HG02623 (cell line): ENCODE results near the gene HTR1B.

Experiments
- ATAC-seq: cut with Tn5 transposase; IDR thresholded peaks from one replicate; pipeline ENCODE4 v1.9.1; 2021; ENCODE audit warnings: moderate library complexity; ENCODE audit not compliant: unreplicated experiment

Gene HTR1B, protein sequence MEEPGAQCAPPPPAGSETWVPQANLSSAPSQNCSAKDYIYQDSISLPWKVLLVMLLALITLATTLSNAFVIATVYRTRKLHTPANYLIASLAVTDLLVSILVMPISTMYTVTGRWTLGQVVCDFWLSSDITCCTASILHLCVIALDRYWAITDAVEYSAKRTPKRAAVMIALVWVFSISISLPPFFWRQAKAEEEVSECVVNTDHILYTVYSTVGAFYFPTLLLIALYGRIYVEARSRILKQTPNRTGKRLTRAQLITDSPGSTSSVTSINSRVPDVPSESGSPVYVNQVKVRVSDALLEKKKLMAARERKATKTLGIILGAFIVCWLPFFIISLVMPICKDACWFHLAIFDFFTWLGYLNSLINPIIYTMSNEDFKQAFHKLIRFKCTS

DNA sequence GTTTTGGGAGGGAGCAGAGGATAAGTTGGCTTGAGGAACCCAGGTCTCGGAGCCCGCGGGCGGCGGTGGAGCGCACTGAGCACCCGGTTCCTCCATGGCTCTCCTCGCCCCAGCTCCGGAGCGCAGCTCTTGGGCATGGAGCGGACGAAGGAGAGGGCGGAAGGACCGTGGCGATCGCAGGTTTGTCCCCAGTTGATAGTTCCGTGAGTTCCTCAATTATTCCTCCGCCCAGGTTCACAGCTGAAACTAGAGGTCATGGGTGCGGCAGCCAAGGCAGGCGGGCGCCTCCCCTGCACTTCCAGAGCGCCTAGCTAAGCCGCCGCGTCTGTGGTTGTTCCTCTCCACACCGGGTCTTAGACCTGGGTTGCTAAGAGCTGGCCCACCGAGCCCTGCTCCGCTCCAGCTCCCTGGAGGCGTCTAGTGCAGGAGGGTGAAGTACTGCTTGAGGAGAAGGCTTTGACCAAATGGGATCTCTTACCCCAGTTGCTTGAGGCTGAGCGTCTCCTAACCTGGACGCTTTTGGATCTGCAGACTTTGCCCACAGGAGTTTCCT lies at the start of gene HTR1B:
Gene HTR1B (minus strand): TSS at position 184 of the 553 bp plus-strand sequence. CDS start 88 bp downstream, at position 96.
- ATAC-seq = no peak

DNA sequence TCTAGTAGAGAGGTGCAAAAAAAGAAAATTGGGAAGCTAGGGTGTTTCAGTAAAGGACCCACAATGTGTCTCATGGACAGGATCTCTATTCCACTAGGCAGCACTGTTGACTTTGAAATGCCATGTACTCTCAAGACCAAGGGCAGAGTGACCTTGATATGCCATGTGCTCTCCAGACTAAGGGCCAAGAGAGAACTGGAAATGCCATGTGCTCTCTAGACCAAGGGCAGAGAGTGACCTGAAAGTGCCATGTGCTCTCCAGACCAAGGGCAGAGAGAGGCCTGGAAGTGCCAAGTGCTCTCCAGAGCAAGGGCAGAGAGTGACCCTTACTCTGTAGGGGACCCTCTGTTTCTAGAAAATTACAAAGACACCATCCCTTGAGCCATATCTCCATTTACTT lies 49.3 kb upstream of the HTR1B start:
- ATAC-seq = no peak

GRCh38 chr6:77511860-77512259 lies 48.6 kb upstream of the HTR1B start:
- ATAC-seq = no peak

DNA sequence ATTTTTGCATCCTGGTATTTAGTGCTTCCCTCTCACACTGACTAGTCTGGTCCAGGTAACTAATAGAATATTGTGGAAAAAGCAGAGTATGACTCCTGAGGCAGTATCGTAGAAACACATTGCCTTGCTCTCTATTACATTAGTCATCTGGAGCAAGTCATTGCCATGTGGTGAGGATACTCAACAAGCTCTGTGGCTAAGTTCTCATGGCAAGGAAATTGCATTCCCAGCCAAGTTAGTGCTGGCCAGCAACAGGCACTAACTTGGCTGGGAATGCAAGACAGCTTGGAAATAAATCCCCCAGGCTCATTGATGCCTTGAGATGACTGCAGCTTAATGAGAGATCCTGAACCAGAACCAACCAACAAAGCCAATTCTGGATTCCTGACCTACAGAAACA lies 39.7 kb upstream of the HTR1B start:
- no peak for ATAC-seq

DNA sequence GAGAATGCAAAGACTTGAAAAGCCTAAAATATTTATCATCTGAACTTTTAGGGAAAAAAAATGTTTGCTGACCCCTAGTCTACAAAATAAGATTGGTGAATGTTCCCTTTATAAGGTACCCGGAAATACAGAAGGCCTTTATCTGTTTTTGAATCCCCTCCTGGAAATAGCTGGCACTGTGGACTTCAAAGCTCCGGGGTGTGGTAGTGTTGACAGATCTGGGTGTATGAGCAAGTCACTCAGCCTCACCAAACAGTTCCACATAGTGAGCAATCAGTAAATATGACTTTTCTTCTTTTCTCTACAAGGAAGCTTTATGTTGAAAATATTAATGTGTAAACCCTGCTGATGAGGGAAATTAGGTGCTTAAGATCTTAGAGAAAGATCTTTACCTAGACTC lies 29.2 kb upstream of the HTR1B start:
- no peak for ATAC-seq

DNA sequence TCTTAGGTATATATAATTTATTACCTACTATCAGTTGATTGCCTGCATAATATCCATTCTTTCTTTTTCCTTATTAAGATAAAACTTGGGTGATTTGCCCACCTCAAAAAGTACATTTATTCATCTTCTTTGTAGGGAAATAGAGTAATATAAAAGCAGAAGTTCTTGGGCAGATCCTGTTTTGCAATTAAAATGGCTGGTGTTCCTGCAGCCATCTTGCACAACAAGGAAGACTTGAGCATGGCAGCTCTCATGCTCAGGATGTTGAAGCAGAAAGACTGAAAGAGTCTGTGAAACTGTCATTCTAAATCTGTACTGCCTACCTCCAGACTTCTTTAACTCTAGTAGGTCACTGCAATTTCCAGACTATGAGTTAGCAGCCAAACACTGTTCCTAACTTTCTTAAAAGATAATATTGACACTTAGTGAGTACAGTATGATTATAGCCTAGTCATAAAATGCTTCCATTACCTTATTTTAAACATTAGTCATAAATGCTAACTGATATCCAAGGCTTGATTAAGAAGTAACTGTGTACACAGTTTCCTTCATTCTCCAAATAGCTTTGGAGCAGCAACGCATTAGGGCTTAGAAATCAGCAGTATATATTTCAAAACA lies 24.6 kb upstream of the HTR1B start:
- no peak for ATAC-seq

DNA sequence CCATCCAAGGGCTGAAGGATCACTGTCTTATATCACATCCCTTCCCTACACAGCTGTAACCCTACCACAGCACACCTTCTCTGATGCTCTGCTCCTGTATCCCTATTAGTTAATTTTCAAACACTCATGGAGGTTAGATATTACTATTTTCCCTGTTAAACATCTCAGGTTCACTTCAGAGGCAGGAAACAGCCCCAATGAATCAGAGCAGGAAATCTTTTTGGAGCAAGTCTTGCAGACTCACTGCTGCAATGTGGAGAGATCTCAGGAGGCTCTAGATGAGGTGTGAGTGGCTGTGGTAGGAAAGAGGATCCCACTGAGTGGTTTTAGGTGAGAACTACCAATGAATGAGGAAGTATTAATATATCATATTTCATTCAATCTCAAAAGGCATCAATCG lies 19.7 kb upstream of the HTR1B start:
- no peak for ATAC-seq

- no peak for ATAC-seq
Measured at GRCh38 chr6:77474973-77475372, 11.7 kb upstream of the HTR1B start.

DNA sequence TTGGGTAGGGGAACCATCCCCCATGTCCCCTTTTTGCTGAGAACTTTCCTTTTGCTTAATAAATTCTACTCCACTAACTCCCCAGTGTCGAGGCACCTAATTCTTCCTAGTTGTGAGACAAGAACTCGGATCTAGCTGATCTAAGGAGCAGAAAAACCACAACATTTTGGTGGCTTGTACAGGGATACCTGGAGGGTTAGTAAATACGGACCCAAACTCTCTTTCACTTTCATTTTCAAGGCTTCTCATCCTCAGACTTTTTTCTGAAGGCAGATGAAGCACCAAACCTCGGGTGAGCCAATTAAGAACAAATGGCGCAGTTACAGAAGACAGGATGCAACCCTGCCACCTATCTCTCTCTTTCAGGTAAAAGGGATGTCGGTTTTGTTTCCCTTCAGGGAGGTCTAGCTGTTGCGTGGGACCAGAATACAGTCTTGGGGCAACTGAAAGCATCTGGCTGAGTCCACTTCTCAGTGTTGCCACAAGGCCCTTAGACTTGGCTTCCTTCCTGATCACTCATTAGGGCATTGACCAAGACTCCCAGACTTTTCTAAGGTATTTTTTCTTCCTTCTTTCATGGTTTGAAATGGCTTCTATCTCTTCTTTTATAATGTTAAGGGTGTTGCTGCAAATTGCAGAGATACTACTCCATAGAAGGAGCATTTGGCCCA lies 11.1 kb upstream of the HTR1B start:
- ATAC-seq = no peak

- no peak for ATAC-seq
Measured at GRCh38 chr6:77470983-77471382, 7.7 kb upstream of the HTR1B start.

GRCh38 chr6:77468939-77469338 lies 5.6 kb upstream of the HTR1B start:
- ATAC-seq = no peak

DNA sequence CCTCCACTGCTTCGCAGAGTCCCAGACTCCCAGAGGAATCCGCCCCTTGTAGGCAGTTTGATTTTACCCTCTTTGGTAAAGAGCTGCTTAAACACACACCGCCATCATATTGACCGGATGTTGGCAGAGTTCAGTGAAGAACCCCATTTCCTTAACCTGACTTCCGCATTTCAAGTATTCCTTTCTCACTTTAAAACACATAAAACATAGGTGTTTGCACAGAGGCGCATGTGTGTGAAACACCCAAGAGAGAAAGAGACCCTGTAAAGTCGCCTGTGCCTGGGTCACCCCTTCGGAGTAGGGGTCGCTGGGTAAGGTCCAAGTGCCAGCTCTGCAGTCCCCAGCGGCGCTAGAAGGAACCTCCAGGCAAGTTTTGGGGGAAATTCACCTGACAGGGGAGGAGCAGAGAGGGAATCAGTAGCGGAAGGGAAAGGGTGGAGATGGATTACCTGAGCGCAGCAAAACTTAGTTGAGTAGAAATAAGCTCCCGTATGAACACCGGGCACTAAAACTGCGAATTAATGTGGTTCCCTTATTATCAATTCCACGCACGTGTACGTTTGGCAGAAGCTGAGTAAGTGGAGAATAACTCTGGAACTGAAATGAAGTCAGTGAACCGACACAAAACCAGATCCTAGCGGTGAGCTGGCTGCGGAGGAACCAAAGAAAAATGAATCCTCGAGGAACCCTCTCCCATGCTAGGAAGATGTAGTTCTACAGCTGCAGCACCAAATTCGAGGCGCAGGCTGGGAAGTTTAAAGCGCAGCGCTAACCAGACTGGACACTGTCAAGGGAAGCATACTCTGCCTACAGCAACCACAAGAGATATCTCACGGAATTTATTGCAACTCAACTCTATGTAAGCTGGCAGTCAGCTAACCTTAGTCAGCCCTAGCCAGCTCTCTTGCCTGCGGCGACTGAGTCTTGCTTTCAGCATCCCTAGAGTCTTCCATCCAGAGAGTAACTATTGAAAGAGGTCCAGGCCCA lies 3.5 kb upstream of the HTR1B start:
- ATAC-seq = peak; percentile 72

DNA sequence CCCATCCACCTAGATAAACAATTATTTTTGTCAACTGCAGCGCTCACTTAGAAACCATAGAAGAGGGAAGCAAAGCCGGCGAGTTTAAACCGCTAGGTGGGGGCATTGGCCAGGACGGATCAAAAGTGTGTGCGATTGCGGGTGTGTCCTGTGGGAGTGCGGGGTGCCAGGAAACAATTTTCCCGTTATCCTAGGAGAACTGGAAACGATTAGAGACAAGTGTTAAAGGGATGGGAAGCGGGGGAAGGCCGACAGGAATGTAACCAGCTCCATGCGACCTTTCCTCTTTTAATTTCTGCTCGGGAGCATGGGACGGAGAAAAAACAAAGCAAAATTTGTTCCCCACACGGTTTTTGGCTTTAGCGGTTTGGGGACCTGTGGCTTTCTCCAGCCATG lies 2.8 kb upstream of the HTR1B start:
- ATAC-seq = peak; percentile 80

DNA sequence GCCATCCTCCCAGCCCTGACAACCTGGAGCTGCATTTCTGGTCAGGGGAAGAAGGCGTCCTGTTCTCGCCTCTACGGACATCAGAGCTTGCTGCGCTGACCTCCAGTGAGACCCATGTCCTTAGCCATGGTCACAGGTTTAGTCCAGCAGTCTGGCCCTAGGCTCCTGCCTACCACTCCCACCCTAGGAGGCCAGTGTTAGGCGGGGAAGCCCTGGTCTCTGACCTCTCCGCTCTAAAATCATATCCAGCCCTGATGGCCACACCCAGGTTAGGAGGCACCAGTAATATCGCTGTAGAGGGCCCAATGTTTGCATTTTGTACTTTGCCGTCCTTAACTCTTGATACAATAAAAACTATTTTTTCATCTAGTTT lies 1.2 kb upstream of the HTR1B start:
- no peak for ATAC-seq

GRCh38 chr6:77463861-77464494 lies 687 bp upstream of the HTR1B start:
- no peak for ATAC-seq

GRCh38 chr6:77462359-77463307 lies 658 bp downstream of the HTR1B start:
- ATAC-seq = no peak

GRCh38 chr6:77461796-77462195 lies 1.5 kb downstream of the HTR1B start:
- no peak for ATAC-seq

- ATAC-seq = no peak
Measured at GRCh38 chr6:77458421-77458820, 4.9 kb downstream of the HTR1B start.

DNA sequence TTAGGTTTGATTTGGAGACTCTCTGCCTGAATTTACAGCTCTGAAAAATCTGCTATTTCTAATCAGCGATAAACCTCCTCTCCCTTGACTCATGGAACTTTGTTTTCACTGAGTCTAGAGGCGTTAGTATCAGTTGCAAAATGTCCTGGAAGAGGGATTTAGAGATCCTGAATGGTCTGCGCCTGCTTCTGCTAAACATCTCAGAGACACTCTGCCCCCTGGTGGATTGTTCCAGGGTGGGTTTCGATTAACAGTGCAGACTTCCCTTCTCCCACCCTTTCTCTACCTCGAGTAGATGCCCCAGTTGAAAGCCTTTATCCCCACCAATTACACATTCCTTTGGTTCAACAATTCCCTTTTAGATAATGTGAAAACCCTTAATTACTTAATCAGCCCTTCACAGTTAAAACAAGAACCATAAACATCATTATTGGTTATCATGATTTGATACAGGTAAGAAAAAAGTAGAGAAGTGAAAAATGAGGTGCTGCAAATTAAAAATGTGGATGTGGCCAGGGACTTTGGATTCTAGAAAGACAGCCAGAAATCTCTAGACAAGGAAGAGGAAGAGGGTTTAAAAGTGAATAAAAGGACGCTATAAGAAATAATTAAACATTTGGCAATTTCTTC lies 5.5 kb downstream of the HTR1B start:
- peak; percentile 86 for ATAC-seq
